Glutamatergic neuron (in vitro differentiated cells): ENCODE results near the gene PRR14L. TPM values are rescaled to one million over a fixed set of nuclear protein-coding genes. Genes with fewer than 3 reads are reported as not detected.
"Not testable (repeated sequence)": the region's sequence is repeated elsewhere in the genome, so short reads cannot be mapped to it uniquely, and the experiment has no call there.

Source experiments
- DNase-seq: peaks from one replicate; pipeline ENCODE4 v3.0.0; 2022
- H3K27ac Mint-ChIP-seq: one replicate; pipeline ENCODE4 v1.8.0; 2020; ENCODE audit warnings: mild to moderate bottlenecking, mixed read lengths, inconsistent platforms; ENCODE audit not compliant: unreplicated experiment
- H3K27me3 Mint-ChIP-seq: one replicate; pipeline ENCODE4 v1.8.0; 2020; ENCODE audit warnings: mild to moderate bottlenecking, moderate library complexity, mixed read lengths, inconsistent platforms; ENCODE audit not compliant: unreplicated experiment
- H3K36me3 Mint-ChIP-seq: one replicate; pipeline ENCODE4 v1.8.0; 2020; ENCODE audit warnings: mild to moderate bottlenecking, mixed read lengths, inconsistent platforms; ENCODE audit not compliant: unreplicated experiment
- H3K4me1 Mint-ChIP-seq: one replicate; pipeline ENCODE4 v1.8.0; 2020; ENCODE audit warnings: mild to moderate bottlenecking, low read depth, mixed read lengths, inconsistent platforms; ENCODE audit not compliant: unreplicated experiment
- H3K4me3 Mint-ChIP-seq: one replicate; pipeline ENCODE4 v1.8.0; 2020; ENCODE audit warnings: mild to moderate bottlenecking, mixed read lengths, inconsistent platforms; ENCODE audit not compliant: unreplicated experiment
- H3K9me3 Mint-ChIP-seq: one replicate; pipeline ENCODE4 v1.8.0; 2020; ENCODE audit warnings: mild to moderate bottlenecking, moderate library complexity, mixed read lengths, inconsistent platforms; ENCODE audit not compliant: unreplicated experiment
- CTCF ChIP-seq: fragments of 200-600 bp; sonication (generic); IDR thresholded peaks from one replicate; pipeline ENCODE4 v1.5.0; 2021; ENCODE audit not compliant: partially characterized antibody, unreplicated experiment
- total RNA-seq: library from RNA; stranded (reverse); fragmentation: NEBNext Ultra II Directional; extraction: Animal tissue kit (Norgen Biotek cat#: 25700); gene quantifications from one replicate; pipeline ENCODE4 v1.2.1, GENCODE V29; 2021; ENCODE audit not compliant: unreplicated experiment

Gene PRR14L
- total RNA-seq, 1 donor from 2014 or later = 104 TPM

GRCh38 chr22:31742115-31742514, 7.8 kb downstream of the PRR14L start:
- no peaks in the 10 kb centered on the region for H3K4me1 Mint-ChIP-seq
- H3K9me3 Mint-ChIP-seq = no peaks in the 10 kb centered on the region
- no peak overlapping the region for H3K4me3 Mint-ChIP-seq
- peaks cover 2% of the 10 kb centered on the region for H3K27me3 Mint-ChIP-seq
- no peak for DNase-seq
- TF ChIP-seq CTCF = no peak
- H3K36me3 Mint-ChIP-seq = no peaks in the 10 kb centered on the region
- H3K27ac Mint-ChIP-seq = no peak overlapping the region

GRCh38 chr22:31740314-31740713, 9.6 kb downstream of the PRR14L start:
- H3K27me3 Mint-ChIP-seq, H3K27ac Mint-ChIP-seq, H3K4me1 Mint-ChIP-seq, H3K9me3 Mint-ChIP-seq, DNase-seq, H3K4me3 Mint-ChIP-seq, H3K36me3 Mint-ChIP-seq: not testable (repeated sequence)

GRCh38 chr22:31739795-31740201, 10.1 kb downstream of the PRR14L start:
- H3K36me3 Mint-ChIP-seq = no peaks in the 10 kb centered on the region

GRCh38 chr22:31738566-31738965, 11.4 kb downstream of the PRR14L start:
- Mint-ChIP-seq H3K27me3 (peaks cover 2% of the 10 kb centered on the region), H3K27ac (no peak overlapping the region), H3K4me1 (peaks cover 3% of the 10 kb centered on the region), H3K36me3 (no peaks in the 10 kb centered on the region), H3K9me3 (peaks cover 2% of the 10 kb centered on the region), H3K4me3 (no peak overlapping the region)
- no peak for TF ChIP-seq CTCF
- DNase-seq = no peak

More at GRCh38 chr22:31739795-31740201, 10.1 kb downstream of the PRR14L start:
- TF ChIP-seq CTCF = no peak
- no peaks in the 10 kb centered on the region for H3K9me3 Mint-ChIP-seq
- H3K4me3 Mint-ChIP-seq = no peak overlapping the region
- no peak overlapping the region for H3K27ac Mint-ChIP-seq
- no peak for DNase-seq
- peaks cover under 1% of the 10 kb centered on the region for H3K4me1 Mint-ChIP-seq
- peaks cover 2% of the 10 kb centered on the region for H3K27me3 Mint-ChIP-seq

- Mint-ChIP-seq H3K27me3 (peaks cover 2% of the 10 kb centered on the region), H3K9me3 (peaks cover 2% of the 10 kb centered on the region), H3K27ac (no peak overlapping the region), H3K4me3 (no peak overlapping the region), H3K36me3 (no peaks in the 10 kb centered on the region), H3K4me1 (peaks cover 3% of the 10 kb centered on the region)
- no peak for TF ChIP-seq CTCF
- DNase-seq = no peak
These were observed 12.0 kb downstream of the PRR14L start for GRCh38 chr22:31737932-31738331.

- no peak for TF ChIP-seq CTCF
- Mint-ChIP-seq H3K36me3 (no peaks in the 10 kb centered on the region), H3K9me3 (peaks cover 2% of the 10 kb centered on the region), H3K27ac (no peak overlapping the region), H3K4me3 (no peak overlapping the region), H3K27me3 (no peaks in the 10 kb centered on the region), H3K4me1 (peaks cover 3% of the 10 kb centered on the region)
- no peak for DNase-seq
These were observed 13.5 kb downstream of the PRR14L start for GRCh38 chr22:31736458-31736857.
